Measurements from ENCODE around the gene ZDHHC5. TPM values are rescaled to one million over a fixed set of nuclear protein-coding genes. Genes with fewer than 3 reads are reported as not detected.

Gene ZDHHC5
- total RNA-seq, 2 donors from 2014 or later = 49.7 to 58.0 TPM

Small RNAs within 50 kb of the gene (microRNA-seq; reads per million reads assigned to microRNA genes)
- gene MIR130A (ENCODE audit: borderline microRNAs expressed in 2 of 2) = 4,841 to 7,591 reads per million in 2 donors

Other genes starting within 250 kb of the ZDHHC5 start
- 10 to 100 TPM; 72.6 to 84.7 TPM for gene SLC43A3, start 241.0 kb upstream of the ZDHHC5 start, total RNA-seq
- gene RTN4RL2, start 207.6 kb upstream of the ZDHHC5 start, total RNA-seq = 1 to 10 TPM; 2.0 to 2.9 TPM
- 10 to 100 TPM in 1 of 2 donors, 1 to 10 TPM in 1; 8.1 to 11.5 TPM for gene SLC43A1, start 152.4 kb upstream of the ZDHHC5 start, total RNA-seq
- gene TIMM10, start 137.4 kb upstream of the ZDHHC5 start, total RNA-seq = 10 to 100 TPM; 31.8 to 38.1 TPM
- not detected for gene SMTNL1, start 130.5 kb upstream of the ZDHHC5 start, total RNA-seq
- gene UBE2L6, start 100.4 kb upstream of the ZDHHC5 start, total RNA-seq = 10 to 100 TPM; 50.3 to 56.9 TPM
- gene SERPING1, start 70.4 kb upstream of the ZDHHC5 start, total RNA-seq = 100 to 1,000 TPM; 501 to 774 TPM
- 1 to 10 TPM in 1 of 2 donors, under 1 TPM in 1; 0.33 to 1.3 TPM for gene YPEL4, start 18.2 kb upstream of the ZDHHC5 start, total RNA-seq
- 10 to 100 TPM in 1 of 2 donors, 1 to 10 TPM in 1; 7.6 to 10.3 TPM for gene CLP1, start 10.4 kb upstream of the ZDHHC5 start, total RNA-seq
- 1 to 10 TPM; 8.6 to 9.8 TPM for gene MED19, start 44.1 kb downstream of the ZDHHC5 start, total RNA-seq
- gene TMX2, start 44.5 kb downstream of the ZDHHC5 start, total RNA-seq = 10 to 100 TPM; 41.3 to 49.3 TPM
- 10 to 100 TPM; 61.8 to 74.3 TPM for gene SELENOH, start 73.4 kb downstream of the ZDHHC5 start, total RNA-seq
- not detected for gene BTBD18, start 83.7 kb downstream of the ZDHHC5 start, total RNA-seq
- 100 to 1,000 TPM; 131 to 140 TPM for gene CTNND1, start 93.7 kb downstream of the ZDHHC5 start, total RNA-seq